Fibroblast of villous mesenchyme (primary cell): ENCODE measurements around the gene ERCC8. TPM values are rescaled to one million over a fixed set of nuclear protein-coding genes. Genes with fewer than 3 reads are reported as not detected.
"Not testable (repeated sequence)": the region's sequence is repeated elsewhere in the genome, so short reads cannot be mapped to it uniquely, and the experiment has no call there.

Experiments
- DNase-seq: peaks from one replicate; pipeline ENCODE4 v3.0.0-alpha.2; 2010; ENCODE audit warnings: low read depth
- H3K4me3 ChIP-seq: 2 replicates; pipeline ENCODE4 v1.5.1; 2011; ENCODE audit warnings: low read depth, mild to moderate bottlenecking, low read length
- CTCF ChIP-seq: IDR thresholded peaks from 2 replicates; pipeline ENCODE4 v1.5.1; 2012; ENCODE audit warnings: low read depth, mild to moderate bottlenecking, low read length; ENCODE audit not compliant: insufficient read depth
- total RNA-seq: library from RNA; depleted of rRNA; stranded (reverse); fragments of >200 nt; gene quantifications from 2 replicates; pipeline ENCODE4 v1.2.3, GENCODE V29; 2012

ERCC8 gene
- total RNA-seq, 1 donor = 19.9 TPM

GRCh38 chr5:60888359-60889061 lies 56.4 kb downstream of the ERCC8 start:
- no peak for TF ChIP-seq CTCF
- no peak overlapping the region for H3K4me3 ChIP-seq
- DNase-seq = no peak

GRCh38 chr5:60887746-60888145 lies 57.1 kb downstream of the ERCC8 start:
- no peak for TF ChIP-seq CTCF
- no peak for DNase-seq
- H3K4me3 ChIP-seq = no peak overlapping the region

GRCh38 chr5:60887096-60887495 lies 57.8 kb downstream of the ERCC8 start:
- no peak for DNase-seq
- TF ChIP-seq CTCF = no peak
- no peak overlapping the region for H3K4me3 ChIP-seq

GRCh38 chr5:60886158-60886557 lies 58.7 kb downstream of the ERCC8 start:
- no peak for DNase-seq
- TF ChIP-seq CTCF = no peak

GRCh38 chr5:60883229-60883628 lies 61.6 kb downstream of the ERCC8 start:
- TF ChIP-seq CTCF = peak; percentile 51
- no peak overlapping the region for H3K4me3 ChIP-seq
- peak; percentile 4 for DNase-seq

More at GRCh38 chr5:60886158-60886557, 58.7 kb downstream of the ERCC8 start:
- no peak overlapping the region for H3K4me3 ChIP-seq

GRCh38 chr5:60872892-60873291 lies 72.0 kb downstream of the ERCC8 start:
- H3K4me3 ChIP-seq = no peak overlapping the region
- DNase-seq = no peak
- no peak for TF ChIP-seq CTCF

- H3K4me3 ChIP-seq = no peak overlapping the region
- TF ChIP-seq CTCF = no peak
- DNase-seq = no peak
Measured at GRCh38 chr5:60870857-60871256, 74.0 kb downstream of the ERCC8 start.

- DNase-seq, H3K4me3 ChIP-seq: not testable (repeated sequence)
Measured at GRCh38 chr5:60860572-60860971, 84.3 kb downstream of the ERCC8 start.
